IMR-90 (cell line): ENCODE measurements around the gene TCF3. TPM values are rescaled to one million over a fixed set of nuclear protein-coding genes. Genes with fewer than 3 reads are reported as not detected.

Experiments used
- ATAC-seq: fragments of 200-7000 bp; cut with Tn5 transposase; 2 replicates; pipeline ENCODE4 v1.9.1; 2020; ENCODE audit warnings: low read depth, mild to moderate bottlenecking, moderate library complexity
- BruUV-seq: library from RNA; stranded (reverse); fragments of 400-500 nt; replicated peaks from 2 replicates; lab custom pipeline; 2021; lab: Mats Ljungman, UMichigan
- CTCF ChIA-PET: fragments of 300-600 bp; formaldehyde crosslinking; extraction: SDS; loops from one replicate; lab custom pipeline; 2021; ENCODE audit warnings: antibody characterized with exemption; lab: Yijun Ruan, JAX
- POLR2A ChIA-PET: fragments of 300-600 bp; sonication (Branson Sonifier 250); formaldehyde crosslinking; loops from one replicate; lab custom pipeline; 2022; ENCODE audit warnings: antibody characterized with exemption; ENCODE audit not compliant: unreplicated experiment; lab: Charles Lee
- DNase-seq: peaks from one replicate; pipeline ENCODE4 v3.0.0; 2013
- H2AFZ ChIP-seq: replicated peaks from 2 replicates; pipeline ENCODE3; 2013; ENCODE audit warnings: low read length, mild to moderate bottlenecking; ENCODE audit not compliant: poor library complexity
- H2AK5ac ChIP-seq: 2 replicates; pipeline ENCODE4 v1.6.1; 2013; ENCODE audit warnings: low read depth, low read length, inconsistent platforms
- H2AK9ac ChIP-seq: replicated peaks from 2 replicates; pipeline ENCODE3; 2013; ENCODE audit warnings: mild to moderate bottlenecking, low read depth, low read length, moderate library complexity; ENCODE audit not compliant: poor library complexity
- H2BK120ac ChIP-seq: 2 replicates; pipeline ENCODE4 v1.6.1; 2013; ENCODE audit warnings: low read depth, low read length, inconsistent platforms
- H2BK15ac ChIP-seq: 3 replicates; pipeline ENCODE4 v1.6.1; 2013; ENCODE audit warnings: low read depth, low read length, inconsistent platforms
- H2BK20ac ChIP-seq: 2 replicates; pipeline ENCODE4 v1.6.1; 2013; ENCODE audit warnings: low read depth, mild to moderate bottlenecking, inconsistent platforms, low read length, moderate library complexity
- H2BK5ac ChIP-seq: 2 replicates; pipeline ENCODE4 v1.6.1; 2013; ENCODE audit warnings: mild to moderate bottlenecking, low read depth, low read length, inconsistent platforms; ENCODE audit not compliant: poor library complexity, severe bottlenecking
- H3K14ac ChIP-seq: replicated peaks from 2 replicates; pipeline ENCODE4 v1.6.1; 2013; ENCODE audit warnings: low read depth, low read length, inconsistent platforms
- H3K18ac ChIP-seq: 2 replicates; pipeline ENCODE4 v1.6.1; 2013; ENCODE audit warnings: low read depth, low read length, control low read depth
- H3K23ac ChIP-seq: 2 replicates; pipeline ENCODE4 v1.6.1; 2013; ENCODE audit warnings: low read depth, low read length, inconsistent platforms
- H3K27ac ChIP-seq: 2 replicates; pipeline ENCODE4 v1.5.1; 2013; ENCODE audit warnings: mild to moderate bottlenecking, control low read depth, low read length; ENCODE audit not compliant: insufficient read depth
- H3K27me3 ChIP-seq: 2 replicates; pipeline ENCODE4 v1.6.1; 2013; ENCODE audit warnings: low read length; ENCODE audit not compliant: control insufficient read depth, insufficient read depth
- H3K36me3 ChIP-seq: 2 replicates; pipeline ENCODE4 v1.6.1; 2013; ENCODE audit warnings: low read length, mixed read lengths; ENCODE audit not compliant: control insufficient read depth, insufficient read depth
- H3K4ac ChIP-seq: 2 replicates; pipeline ENCODE4 v1.6.1; 2013; ENCODE audit warnings: low read depth, low read length, inconsistent platforms
- H3K4me1 ChIP-seq: 2 replicates; pipeline ENCODE4 v1.6.1; 2013; ENCODE audit warnings: low read length, mixed read lengths; ENCODE audit not compliant: control insufficient read depth, insufficient read depth
- H3K4me2 ChIP-seq: 2 replicates; pipeline ENCODE4 v1.6.1; 2013; ENCODE audit warnings: low read depth, mild to moderate bottlenecking, control low read depth, low read length, moderate library complexity
- H3K4me3 ChIP-seq: 2 replicates; pipeline ENCODE4 v1.5.1; 2013; ENCODE audit warnings: low read depth, mild to moderate bottlenecking, control low read depth, low read length, moderate library complexity; ENCODE audit not compliant: insufficient read depth
- H3K56ac ChIP-seq: 2 replicates; pipeline ENCODE4 v1.6.1; 2013; ENCODE audit warnings: low read length, inconsistent platforms; ENCODE audit not compliant: insufficient read depth; ENCODE audit errors: extremely low read depth
- H3K79me1 ChIP-seq, 2 experiments: 2 replicates each; pipeline ENCODE4 v1.6.1; 2013; ENCODE audit warnings: low read length in 2 of 2, inconsistent platforms in 1 of 2, low read depth in 1 of 2
- H3K9ac ChIP-seq: 2 replicates; pipeline ENCODE4 v1.6.1; 2013; ENCODE audit warnings: low read depth, low read length, control low read depth
- H3K9me1 ChIP-seq: 2 replicates; pipeline ENCODE4 v1.6.1; 2013; ENCODE audit warnings: low read length, inconsistent platforms; ENCODE audit not compliant: insufficient read depth
- H3K9me3 ChIP-seq: 2 replicates; pipeline ENCODE4 v1.6.1; 2013; ENCODE audit warnings: low read length; ENCODE audit not compliant: control insufficient read depth, insufficient read depth
- H4K20me1 ChIP-seq: 2 replicates; pipeline ENCODE4 v1.6.1; 2013; ENCODE audit warnings: low read length, inconsistent platforms; ENCODE audit not compliant: insufficient read depth
- H4K5ac ChIP-seq: 2 replicates; pipeline ENCODE4 v1.6.1; 2013; ENCODE audit warnings: mild to moderate bottlenecking, low read depth, low read length, control low read depth
- H4K8ac ChIP-seq, 2 experiments: 2 replicates each; pipeline ENCODE4 v1.6.1; 2013; ENCODE audit warnings: low read depth in 2 of 2, low read length in 2 of 2, control low read depth in 1 of 2, inconsistent platforms in 1 of 2
- H4K91ac ChIP-seq: 2 replicates; pipeline ENCODE4 v1.6.1; 2013; ENCODE audit warnings: low read depth, low read length, inconsistent platforms; ENCODE audit not compliant: insufficient read depth
- BHLHE40 ChIP-seq: fragments of 150-350 bp; IDR thresholded peaks from 2 replicates; pipeline ENCODE4 v1.6.1; 2016; ENCODE audit warnings: mild to moderate bottlenecking, low read depth, low read length
- CEBPB ChIP-seq: IDR thresholded peaks from 2 replicates; pipeline ENCODE4 v1.6.1; 2012; ENCODE audit warnings: low read depth, low read length, improper control_type of control experiment
- CHD1 ChIP-seq: IDR thresholded peaks from 2 replicates; pipeline ENCODE4 v1.6.1; 2012; ENCODE audit warnings: low read depth, low read length, improper control_type of control experiment
- FOS ChIP-seq: fragments of 150-350 bp; IDR thresholded peaks from 2 replicates; pipeline ENCODE4 v1.6.1; 2016; ENCODE audit warnings: low read depth, low read length
- MAFK ChIP-seq: IDR thresholded peaks from 2 replicates; pipeline ENCODE4 v1.6.1; 2012; ENCODE audit warnings: low read depth, low read length, improper control_type of control experiment
- MAZ ChIP-seq: IDR thresholded peaks from 2 replicates; pipeline ENCODE4 v1.6.1; 2012; ENCODE audit warnings: low read depth, mild to moderate bottlenecking, low read length, improper control_type of control experiment, moderate library complexity, borderline replicate concordance
- MXI1 ChIP-seq: IDR thresholded peaks from 2 replicates; pipeline ENCODE4 v1.6.1; 2012; ENCODE audit warnings: low read depth, mild to moderate bottlenecking, low read length, moderate library complexity, borderline replicate concordance
- NFE2L2 ChIP-seq: fragments of 150-350 bp; IDR thresholded peaks from 2 replicates; pipeline ENCODE4 v1.6.1; 2016; ENCODE audit warnings: low read depth, mild to moderate bottlenecking, low read length
- POLR2A ChIP-seq: IDR thresholded peaks from 2 replicates; pipeline ENCODE4 v1.6.1; 2012; ENCODE audit warnings: mild to moderate bottlenecking, low read depth, low read length
- RFX5 ChIP-seq: IDR thresholded peaks from 2 replicates; pipeline ENCODE4 v1.8.0; 2012; ENCODE audit warnings: low read depth, mild to moderate bottlenecking, low read length, moderate library complexity
- WGBS, 2 experiments: methylation state at CpG; one replicate each; pipeline versions ENCODE4 v1.1.5 to v1.1.7; 2013; ENCODE audit warnings: missing lambda C conversion rate in 2 of 2; ENCODE audit not compliant: insufficient read length in 1 of 2; ENCODE audit errors: extremely low coverage in 2 of 2; 5-methylcytosine and 5-hydroxymethylcytosine counted together
- dilution Hi-C: fragments of 300-500 bp; cut with HindIII; formaldehyde crosslinking; loops from one replicate; pipeline ENCODE4 v1.14.3; 2018; ENCODE audit warnings: low sequenced_read_pairs; ENCODE audit not compliant: unreplicated experiment
- in situ Hi-C: fragments of 300-500 bp; cut with MboI; formaldehyde crosslinking; loops from 3 replicates; pipeline ENCODE4 v1.14.3; 2019; ENCODE audit warnings: low sequenced_read_pairs, inconsistent platforms, mixed read lengths
- intact Hi-C: fragments of 100-400 bp; cut with micrococcal nuclease; formaldehyde crosslinking; loops from 2 replicates; pipeline ENCODE4 v1.10.0; 2022
- polyA plus RNA-seq, 3 experiments: library from polyadenylated mRNA; depleted of rRNA; stranded (reverse); fragments of >200 nt; gene quantifications; 2 replicates each; pipeline ENCODE4 v1.2.3, GENCODE V29; 2012; ENCODE audit warnings: low replicate concordance in 1 of 3
- total RNA-seq: library from RNA; depleted of rRNA; stranded (reverse); fragments of >200 nt; gene quantifications from 2 replicates; pipeline ENCODE4 v1.2.3, GENCODE V29; 2012
- TF ChIP-seq, protein P1 (sequence below): conservative IDR thresholded peaks from 2 replicates; pipeline ENCODE4 v1.5.1; 2012; ENCODE audit warnings: mild to moderate bottlenecking, low read depth, low read length, improper control_type of control experiment

Gene TCF3
- total and polyA plus RNA-seq, 2 of the 4 experiments (the other 2 are of a cell fraction): 29.9 to 127 TPM

- no TSS peak for BruUV-seq
- no peak overlapping the region for H4K8ac ChIP-seq
- no peak overlapping the region for H3K14ac ChIP-seq
- no peak overlapping the region for H3K18ac ChIP-seq
- H4K5ac ChIP-seq: no peak overlapping the region
- H2BK20ac ChIP-seq: no peak overlapping the region
- no peaks in the 10 kb centered on the region; the same call in 1 of the 2 replicates for H3K4me1 ChIP-seq
- in situ Hi-C loops (no loop called here), dilution Hi-C loops (no loop called here), intact Hi-C loops (no loop called here)
- H3K4me3 ChIP-seq: no peak overlapping the region
- no peak overlapping the region for H2BK15ac ChIP-seq
- POLR2A ChIA-PET: no interaction called here
- H2AFZ ChIP-seq: no peak overlapping the region
- H4K91ac ChIP-seq: no peak overlapping the region
- TF ChIP-seq, protein P1, sequence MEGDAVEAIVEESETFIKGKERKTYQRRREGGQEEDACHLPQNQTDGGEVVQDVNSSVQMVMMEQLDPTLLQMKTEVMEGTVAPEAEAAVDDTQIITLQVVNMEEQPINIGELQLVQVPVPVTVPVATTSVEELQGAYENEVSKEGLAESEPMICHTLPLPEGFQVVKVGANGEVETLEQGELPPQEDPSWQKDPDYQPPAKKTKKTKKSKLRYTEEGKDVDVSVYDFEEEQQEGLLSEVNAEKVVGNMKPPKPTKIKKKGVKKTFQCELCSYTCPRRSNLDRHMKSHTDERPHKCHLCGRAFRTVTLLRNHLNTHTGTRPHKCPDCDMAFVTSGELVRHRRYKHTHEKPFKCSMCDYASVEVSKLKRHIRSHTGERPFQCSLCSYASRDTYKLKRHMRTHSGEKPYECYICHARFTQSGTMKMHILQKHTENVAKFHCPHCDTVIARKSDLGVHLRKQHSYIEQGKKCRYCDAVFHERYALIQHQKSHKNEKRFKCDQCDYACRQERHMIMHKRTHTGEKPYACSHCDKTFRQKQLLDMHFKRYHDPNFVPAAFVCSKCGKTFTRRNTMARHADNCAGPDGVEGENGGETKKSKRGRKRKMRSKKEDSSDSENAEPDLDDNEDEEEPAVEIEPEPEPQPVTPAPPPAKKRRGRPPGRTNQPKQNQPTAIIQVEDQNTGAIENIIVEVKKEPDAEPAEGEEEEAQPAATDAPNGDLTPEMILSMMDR: no peak
- no peak for TF ChIP-seq NFE2L2
- no peak for TF ChIP-seq CEBPB
- TF ChIP-seq MAZ: no peak
- TF ChIP-seq FOS: no peak
- no peak for TF ChIP-seq CHD1
- no peak for TF ChIP-seq MAFK
- TF ChIP-seq POLR2A: no peak
- no peak for TF ChIP-seq RFX5
- TF ChIP-seq MXI1: no peak
- TF ChIP-seq BHLHE40: no peak
- H3K27ac ChIP-seq: no peak overlapping the region
- ATAC-seq: no peak
- H3K79me1 ChIP-seq: peaks cover 6 to 55% of the 10 kb centered on the region in 2 experiments
- H2AK5ac ChIP-seq: no peak overlapping the region
- WGBS, 2 experiments: 85% methylated on average over 6 of the region's 15 CpGs; no CpG with 5 or more reads in 1 of the 2 experiments
- H3K23ac ChIP-seq: no peak overlapping the region
- no peak overlapping the region for H2BK120ac ChIP-seq
- no peak overlapping the region for H3K4ac ChIP-seq
- H3K36me3 ChIP-seq: peaks cover 33% of the 10 kb centered on the region
- DNase-seq: no peak
- H3K9me1 ChIP-seq: 0 out of 2 replicates have a peak, but pooled peaks cover 6% of the 10 kb centered on the region
- H3K9ac ChIP-seq: no peak overlapping the region
- CTCF ChIA-PET: no interaction called here
- no peaks in the 10 kb centered on the region for H3K9me3 ChIP-seq
- H2AK9ac ChIP-seq: no peak overlapping the region
- no peak overlapping the region for H3K4me2 ChIP-seq
- no peak overlapping the region for H2BK5ac ChIP-seq
- H3K27me3 ChIP-seq: no peaks in the 10 kb centered on the region
- no peak overlapping the region for H3K56ac ChIP-seq
- H4K20me1 ChIP-seq: peaks cover 40% of the 10 kb centered on the region
Measured at GRCh38 chr19:1599460-1599846, 53.0 kb downstream of the TCF3 start.
